Activated T-helper 2 cell treated with anti-CD3 and anti-CD28 coated beads, Interferon-gamma antibody, Interleukin-2, Interleukin-4, amounts not matched to agents 10 μg/mL and 5 μg/mL and 100 μg/mL, durations not matched to agents 14 hours and 24 hours and 36 hours (primary cell): Measurements from ENCODE around the gene SLAIN2. TPM values are rescaled to one million over a fixed set of nuclear protein-coding genes. Genes with fewer than 3 reads are reported as not detected.

Experiments
- DNase-seq: peaks from one replicate; pipeline ENCODE4 v3.0.0; 2021; ENCODE audit warnings: low spot score
- H3K27ac Mint-ChIP-seq: one replicate; pipeline ENCODE4 v1.8.0; 2021; ENCODE audit warnings: mixed read lengths
- H3K27me3 Mint-ChIP-seq: one replicate; pipeline ENCODE4 v1.8.0; 2021; ENCODE audit warnings: low read depth, mixed read lengths
- H3K36me3 Mint-ChIP-seq: one replicate; pipeline ENCODE4 v1.8.0; 2021; ENCODE audit warnings: low read depth, mixed read lengths
- H3K4me1 Mint-ChIP-seq: one replicate; pipeline ENCODE4 v1.8.0; 2021; ENCODE audit warnings: low read depth, mixed read lengths
- H3K4me3 Mint-ChIP-seq: one replicate; pipeline ENCODE4 v1.8.0; 2021; ENCODE audit warnings: low read depth, mild to moderate bottlenecking, moderate library complexity, mixed read lengths
- H3K9me3 Mint-ChIP-seq: one replicate; pipeline ENCODE4 v1.8.0; 2021; ENCODE audit warnings: mixed read lengths
- intact Hi-C: fragments of 100-400 bp; cut with micrococcal nuclease; formaldehyde crosslinking; loops from one replicate; pipeline ENCODE4 v1.15.1; 2023
- total RNA-seq: library from RNA; stranded (reverse); gene quantifications from 2 replicates; pipeline ENCODE4 v1.2.3, GENCODE V29; 2022

Gene SLAIN2
- total RNA-seq, 1 donor from 2014 or later: 67.1 TPM

- Mint-ChIP-seq H3K36me3 (peaks cover 21% of the 10 kb centered on the region), H3K4me3 (no peak overlapping the region), H3K9me3 (no peaks in the 10 kb centered on the region), H3K4me1 (peaks cover 15% of the 10 kb centered on the region), H3K27ac (no peak overlapping the region), H3K27me3 (no peaks in the 10 kb centered on the region)
- intact Hi-C loops: no loop called here
- no peak for DNase-seq
These were observed 15.0 kb downstream of the SLAIN2 start for GRCh38 chr4:48356355-48356754.

DNA sequence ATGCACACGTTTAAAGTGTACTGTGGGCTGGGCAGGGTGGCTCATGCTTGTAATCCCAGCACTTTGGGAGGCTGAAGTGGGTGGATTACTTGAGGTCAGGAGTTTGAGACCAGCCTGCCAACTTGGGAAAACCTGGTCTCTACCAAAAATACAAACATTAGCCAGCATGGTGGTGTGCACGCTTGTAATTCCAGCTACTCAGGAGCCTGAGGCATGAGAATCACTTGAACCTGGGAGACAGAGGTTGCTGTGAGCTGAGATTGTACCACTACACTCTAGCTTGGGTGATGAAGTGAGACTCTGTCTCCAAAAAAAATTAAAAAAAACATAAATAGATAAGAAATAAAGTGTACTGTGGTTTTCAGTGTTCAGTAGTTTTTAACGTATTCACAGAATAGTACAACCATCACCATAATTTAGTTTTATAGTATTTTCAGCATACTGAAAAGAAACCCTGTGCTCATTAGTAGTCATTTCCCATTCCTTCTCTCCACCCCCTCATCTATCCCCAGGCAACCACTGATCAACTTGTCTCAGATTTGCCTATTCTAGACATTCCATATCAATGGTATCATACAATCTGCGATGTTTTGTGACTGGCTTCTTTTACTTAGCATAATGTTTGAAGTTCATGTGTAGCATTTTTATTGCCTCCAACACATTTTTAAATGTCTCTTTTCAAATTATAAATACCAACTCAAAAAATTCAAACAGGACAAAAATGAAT is 19.1 kb downstream of the SLAIN2 start:
- Mint-ChIP-seq H3K4me3 (no peak overlapping the region), H3K27ac (no peak overlapping the region), H3K27me3 (no peaks in the 10 kb centered on the region), H3K36me3 (peaks cover 12% of the 10 kb centered on the region), H3K4me1 (peaks cover 2% of the 10 kb centered on the region), H3K9me3 (no peaks in the 10 kb centered on the region)
- intact Hi-C loops: no loop called here
- no peak for DNase-seq

DNA sequence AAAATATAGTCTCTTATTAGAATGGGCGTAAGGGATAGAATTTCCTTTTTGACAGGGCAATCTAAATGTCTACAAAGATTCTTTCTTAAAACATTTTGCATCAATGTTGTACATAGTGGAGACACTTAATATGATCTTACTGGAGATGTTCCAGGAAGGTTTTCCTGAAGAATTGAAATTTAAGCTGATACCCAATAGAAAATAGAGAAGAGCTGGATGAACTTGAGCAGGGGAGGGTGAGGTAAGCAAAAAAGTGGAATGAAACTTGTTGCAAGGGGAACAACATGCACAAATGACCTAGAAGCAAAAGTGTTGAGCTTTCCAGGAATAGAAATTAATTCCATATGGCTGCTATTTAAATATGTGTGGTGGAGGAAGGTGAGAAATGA is 19.7 kb downstream of the SLAIN2 start:
- peaks cover 16% of the 10 kb centered on the region for H3K36me3 Mint-ChIP-seq
- H3K27me3 Mint-ChIP-seq: no peaks in the 10 kb centered on the region
- H3K4me3 Mint-ChIP-seq: no peak overlapping the region
- no peak overlapping the region for H3K27ac Mint-ChIP-seq
- no peaks in the 10 kb centered on the region for H3K9me3 Mint-ChIP-seq
- intact Hi-C loops: no loop called here
- DNase-seq: no peak
- peaks cover 2% of the 10 kb centered on the region for H3K4me1 Mint-ChIP-seq

- Mint-ChIP-seq H3K27me3 (no peaks in the 10 kb centered on the region), H3K27ac (no peak overlapping the region), H3K4me3 (no peak overlapping the region), H3K9me3 (no peaks in the 10 kb centered on the region), H3K36me3 (peaks cover 14% of the 10 kb centered on the region), H3K4me1 (peaks cover 9% of the 10 kb centered on the region)
- intact Hi-C loops: no loop called here
- DNase-seq: no peak
These were observed 25.3 kb downstream of the SLAIN2 start for GRCh38 chr4:48366611-48367010.

DNA sequence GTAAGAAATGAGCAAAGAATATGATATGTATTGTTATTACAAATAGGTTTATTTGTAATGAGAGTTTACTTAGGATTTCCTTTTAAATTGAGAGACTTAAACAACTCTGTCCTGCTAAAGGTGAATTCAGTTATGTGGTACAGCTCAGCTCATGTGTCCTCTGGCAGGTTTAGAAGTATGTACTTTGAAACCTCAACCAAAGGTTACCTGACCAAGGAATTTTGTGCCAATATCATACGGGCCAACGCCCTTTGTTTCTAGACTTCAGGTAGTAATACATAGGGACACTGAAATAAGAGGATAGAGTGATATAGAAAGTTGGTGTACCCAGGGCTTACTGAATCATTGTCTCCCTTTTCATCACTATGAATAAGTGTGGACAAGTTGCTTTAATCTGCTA is 25.7 kb downstream of the SLAIN2 start:
- H3K9me3 Mint-ChIP-seq: no peaks in the 10 kb centered on the region
- H3K27ac Mint-ChIP-seq: no peak overlapping the region
- no peaks in the 10 kb centered on the region for H3K27me3 Mint-ChIP-seq
- peaks cover 9% of the 10 kb centered on the region for H3K4me1 Mint-ChIP-seq
- H3K4me3 Mint-ChIP-seq: no peak overlapping the region
- intact Hi-C loops: no loop called here
- no peak for DNase-seq
- H3K36me3 Mint-ChIP-seq: peaks cover 14% of the 10 kb centered on the region

DNA sequence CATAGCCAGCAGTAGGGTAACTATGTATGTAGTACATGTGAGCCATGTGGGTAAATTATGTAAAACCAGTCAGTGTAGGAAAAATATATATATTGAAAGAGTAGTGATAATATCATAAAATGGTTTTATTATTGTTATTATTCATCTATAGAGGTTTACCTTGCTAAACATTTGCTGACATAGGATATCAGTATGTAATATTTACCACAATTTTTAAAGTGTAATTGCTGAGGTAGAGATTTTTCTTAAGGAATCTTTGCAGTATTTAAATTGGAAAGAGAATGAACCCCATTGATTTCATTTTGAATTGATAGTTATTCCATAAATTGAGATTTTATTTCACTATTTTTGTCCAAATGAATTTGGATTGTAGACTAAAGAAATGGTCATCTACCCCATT is 27.1 kb downstream of the SLAIN2 start:
- intact Hi-C loops: no loop called here
- no peak for DNase-seq
- Mint-ChIP-seq H3K36me3 (peaks cover 14% of the 10 kb centered on the region), H3K27ac (no peak overlapping the region), H3K27me3 (no peaks in the 10 kb centered on the region), H3K9me3 (no peaks in the 10 kb centered on the region), H3K4me1 (peaks cover 9% of the 10 kb centered on the region), H3K4me3 (no peak overlapping the region)

GRCh38 chr4:48369248-48369647 is 27.9 kb downstream of the SLAIN2 start:
- Mint-ChIP-seq H3K27ac (no peak overlapping the region), H3K4me3 (no peak overlapping the region), H3K36me3 (peaks cover 14% of the 10 kb centered on the region), H3K4me1 (peaks cover 9% of the 10 kb centered on the region), H3K9me3 (no peaks in the 10 kb centered on the region), H3K27me3 (no peaks in the 10 kb centered on the region)
- intact Hi-C loops: no loop called here
- DNase-seq: no peak

DNA sequence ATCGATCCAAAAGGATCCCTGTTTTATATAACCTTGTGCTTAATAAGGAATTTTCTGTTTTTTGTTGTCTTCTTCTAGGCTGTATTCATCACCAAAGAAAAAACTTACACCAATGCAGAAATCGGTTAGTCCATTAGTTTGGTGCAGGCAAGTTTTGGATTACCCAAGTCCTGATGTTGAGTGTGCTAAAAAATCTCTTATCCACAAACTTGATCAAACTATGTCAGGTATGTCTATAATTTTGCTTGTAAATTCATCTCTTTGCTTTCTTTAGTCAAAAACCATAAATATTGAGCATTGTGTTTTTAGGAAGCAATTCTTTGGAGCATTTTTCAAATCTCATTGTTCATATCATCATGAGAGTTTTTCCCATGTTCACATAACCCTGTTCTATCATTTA is 28.4 kb downstream of the SLAIN2 start:
- H3K27me3 Mint-ChIP-seq: no peaks in the 10 kb centered on the region
- H3K4me1 Mint-ChIP-seq: peaks cover 11% of the 10 kb centered on the region
- no peak for DNase-seq
- H3K36me3 Mint-ChIP-seq: peaks cover 13% of the 10 kb centered on the region
- intact Hi-C loops: no loop called here
- H3K9me3 Mint-ChIP-seq: no peaks in the 10 kb centered on the region
- no peak overlapping the region for H3K4me3 Mint-ChIP-seq
- H3K27ac Mint-ChIP-seq: no peak overlapping the region

DNA sequence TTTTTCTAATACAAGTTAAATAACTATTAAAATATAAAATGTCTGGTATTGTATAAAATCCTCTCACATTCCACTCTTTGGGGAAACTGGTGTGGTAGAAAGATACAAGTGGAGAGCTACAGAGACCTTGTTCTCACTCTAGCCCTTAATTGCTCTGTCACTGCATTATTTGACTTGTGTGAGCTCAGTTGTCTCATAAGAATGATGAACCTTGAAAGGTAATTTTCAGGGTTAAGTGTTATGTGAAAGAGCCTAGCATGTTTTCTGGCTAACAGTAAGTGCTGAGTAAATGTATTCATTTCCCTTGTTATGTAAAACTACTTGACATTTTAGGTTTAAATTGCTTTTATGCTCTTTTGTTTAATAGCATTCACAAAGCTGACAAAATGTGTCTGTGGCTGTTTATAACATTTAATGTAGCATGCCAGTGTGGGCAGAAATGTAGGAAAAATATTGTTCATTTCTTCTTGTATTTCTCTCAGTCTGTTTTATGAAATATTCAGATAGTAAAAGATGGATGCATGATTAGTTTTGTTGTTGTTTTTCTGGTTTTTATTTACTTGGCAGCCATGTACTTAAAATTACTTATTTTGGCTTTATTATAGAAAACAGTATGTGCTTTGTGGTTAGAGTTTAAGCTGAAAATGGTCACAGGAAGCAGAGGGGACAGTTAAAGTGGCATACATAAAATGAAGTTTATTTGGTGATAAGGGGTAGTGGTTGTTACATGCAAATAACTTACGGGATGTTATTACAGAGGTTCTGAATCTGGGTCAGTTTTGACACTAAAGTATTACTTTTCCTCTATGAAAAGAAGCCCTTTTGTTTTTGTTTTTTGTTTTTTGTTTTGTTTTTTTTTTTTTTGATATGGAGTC is 29.2 kb downstream of the SLAIN2 start:
- Mint-ChIP-seq H3K27ac (no peak overlapping the region), H3K36me3 (peaks cover 12% of the 10 kb centered on the region), H3K4me1 (peaks cover 16% of the 10 kb centered on the region), H3K4me3 (no peak overlapping the region), H3K9me3 (no peaks in the 10 kb centered on the region), H3K27me3 (no peaks in the 10 kb centered on the region)
- intact Hi-C loops: no loop called here
- no peak for DNase-seq

DNA sequence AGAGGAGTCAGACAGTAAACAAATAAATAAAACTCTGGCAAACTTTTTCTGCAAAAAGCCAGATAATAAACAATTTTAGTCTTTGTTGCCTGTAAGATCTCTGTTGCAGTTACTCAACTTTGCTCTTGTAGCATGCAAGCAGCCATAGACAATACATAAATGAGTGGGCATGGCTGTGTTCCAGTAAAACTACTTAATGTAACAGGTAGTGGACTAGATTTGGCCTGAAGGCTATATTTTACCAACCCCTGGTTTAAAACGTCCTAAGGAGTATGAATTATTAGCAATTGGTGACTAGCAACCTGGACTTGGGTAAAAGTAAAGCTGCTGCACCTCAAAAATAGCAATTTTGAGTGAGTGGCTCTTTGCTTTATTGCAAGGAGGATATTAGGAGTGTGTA is 30.9 kb downstream of the SLAIN2 start:
- Mint-ChIP-seq H3K36me3 (peaks cover 11% of the 10 kb centered on the region), H3K27ac (no peak overlapping the region), H3K27me3 (no peaks in the 10 kb centered on the region), H3K9me3 (no peaks in the 10 kb centered on the region), H3K4me3 (no peak overlapping the region), H3K4me1 (peaks cover 19% of the 10 kb centered on the region)
- intact Hi-C loops: no loop called here
- no peak for DNase-seq

- intact Hi-C loops: no loop called here
- Mint-ChIP-seq H3K36me3 (peaks cover 29% of the 10 kb centered on the region), H3K4me1 (peaks cover 10% of the 10 kb centered on the region), H3K9me3 (no peaks in the 10 kb centered on the region), H3K4me3 (no peak overlapping the region), H3K27me3 (no peaks in the 10 kb centered on the region), H3K27ac (no peak overlapping the region)
- no peak for DNase-seq
These were observed 34.4 kb downstream of the SLAIN2 start for GRCh38 chr4:48375651-48376304.

DNA sequence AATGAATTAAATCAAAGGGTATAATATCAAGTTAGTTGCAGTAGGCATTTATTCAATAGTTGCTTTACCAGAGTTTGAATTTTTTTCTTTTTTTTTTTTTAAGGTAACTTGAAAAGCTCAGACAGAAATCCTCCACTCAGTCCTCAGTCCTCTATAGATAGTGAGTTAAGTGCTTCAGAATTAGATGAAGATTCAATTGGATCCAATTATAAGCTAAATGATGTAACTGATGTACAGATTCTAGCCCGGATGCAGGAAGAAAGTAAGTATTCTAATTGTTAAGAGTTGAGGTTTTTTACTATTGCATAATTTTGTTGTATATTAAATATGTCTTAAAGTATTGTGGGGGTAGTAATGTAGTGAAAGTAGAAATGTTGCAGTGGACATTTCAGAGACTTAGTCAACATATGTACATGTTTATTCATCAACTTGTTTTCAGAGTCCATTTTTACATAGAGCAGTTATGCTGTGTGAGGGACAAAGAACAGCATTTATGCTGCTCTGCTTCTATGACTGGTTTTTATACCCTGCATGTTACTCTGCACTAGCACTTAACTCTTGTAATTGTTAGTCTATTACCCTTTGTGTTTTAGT is 38.4 kb downstream of the SLAIN2 start:
- Mint-ChIP-seq H3K4me3 (no peak overlapping the region), H3K9me3 (no peaks in the 10 kb centered on the region), H3K27me3 (no peaks in the 10 kb centered on the region), H3K27ac (no peak overlapping the region), H3K36me3 (peaks cover 39% of the 10 kb centered on the region), H3K4me1 (peaks cover 9% of the 10 kb centered on the region)
- intact Hi-C loops: no loop called here
- DNase-seq: no peak
